ENCODE results near the gene TNRC6C. TPM values are rescaled to one million over a fixed set of nuclear protein-coding genes. Genes with fewer than 3 reads are reported as not detected.
A peak's percentile ranks its signal among the peaks of the same experiment; 100 is the strongest.

Gene TNRC6C
- total and polyA plus RNA-seq, 2 of the 13 experiments (the other 11 are each of a cell fraction or from before 2014, with no cell fraction given): 0.66 to 4.9 TPM

GRCh38 chr17:78133971-78134898, 175.7 kb downstream of the TNRC6C start (continued):
- TF ChIP-seq, protein P1, sequence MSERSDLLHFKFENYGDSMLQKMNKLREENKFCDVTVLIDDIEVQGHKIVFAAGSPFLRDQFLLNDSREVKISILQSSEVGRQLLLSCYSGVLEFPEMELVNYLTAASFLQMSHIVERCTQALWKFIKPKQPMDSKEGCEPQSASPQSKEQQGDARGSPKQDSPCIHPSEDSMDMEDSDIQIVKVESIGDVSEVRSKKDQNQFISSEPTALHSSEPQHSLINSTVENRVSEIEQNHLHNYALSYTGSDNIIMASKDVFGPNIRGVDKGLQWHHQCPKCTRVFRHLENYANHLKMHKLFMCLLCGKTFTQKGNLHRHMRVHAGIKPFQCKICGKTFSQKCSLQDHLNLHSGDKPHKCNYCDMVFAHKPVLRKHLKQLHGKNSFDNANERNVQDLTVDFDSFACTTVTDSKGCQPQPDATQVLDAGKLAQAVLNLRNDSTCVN (CRISPR knock-in tag; IDR thresholded peaks at IDR 0.05; ENCODE audit: borderline replicate concordance): no peak
- TF ChIP-seq MYNN (CRISPR knock-in tag; IDR thresholded peaks at IDR 0.05; ENCODE audit: low read depth): no peak
- TF ChIP-seq, protein P2, sequence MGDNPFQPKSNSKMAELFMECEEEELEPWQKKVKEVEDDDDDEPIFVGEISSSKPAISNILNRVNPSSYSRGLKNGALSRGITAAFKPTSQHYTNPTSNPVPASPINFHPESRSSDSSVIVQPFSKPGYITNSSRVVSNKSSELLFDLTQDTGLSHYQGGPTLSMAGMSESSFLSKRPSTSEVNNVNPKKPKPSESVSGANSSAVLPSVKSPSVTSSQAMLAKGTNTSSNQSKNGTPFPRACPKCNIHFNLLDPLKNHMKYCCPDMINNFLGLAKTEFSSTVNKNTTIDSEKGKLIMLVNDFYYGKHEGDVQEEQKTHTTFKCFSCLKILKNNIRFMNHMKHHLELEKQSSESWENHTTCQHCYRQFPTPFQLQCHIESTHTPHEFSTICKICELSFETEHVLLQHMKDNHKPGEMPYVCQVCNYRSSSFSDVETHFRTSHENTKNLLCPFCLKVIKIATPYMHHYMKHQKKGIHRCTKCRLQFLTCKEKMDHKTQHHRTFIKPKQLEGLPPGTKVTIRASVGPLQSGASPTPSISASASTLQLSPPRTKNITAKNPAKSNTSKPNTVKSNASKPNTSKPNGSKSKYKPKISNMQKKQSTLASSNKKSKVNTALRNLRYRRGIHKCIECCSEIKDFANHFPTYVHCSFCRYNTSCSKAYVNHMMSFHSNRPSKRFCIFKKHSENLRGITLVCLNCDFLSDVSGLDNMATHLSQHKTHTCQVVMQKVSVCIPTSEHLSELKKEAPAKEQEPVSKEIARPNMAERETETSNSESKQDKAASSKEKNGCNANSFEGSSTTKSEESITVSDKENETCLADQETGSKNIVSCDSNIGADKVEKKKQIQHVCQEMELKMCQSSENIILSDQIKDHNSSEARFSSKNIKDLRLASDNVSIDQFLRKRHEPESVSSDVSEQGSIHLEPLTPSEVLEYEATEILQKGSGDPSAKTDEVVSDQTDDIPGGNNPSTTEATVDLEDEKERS (CRISPR knock-in tag; IDR thresholded peaks at IDR 0.05): no peak; the same call in 1 of the 2 replicates
- TF ChIP-seq RFX3 (CRISPR knock-in tag; IDR thresholded peaks at IDR 0.05): no peak
- no peak for TF ChIP-seq ZNF207 (IDR thresholded peaks at IDR 0.05; ENCODE audit: borderline replicate concordance)
- TF ChIP-seq AKAP8 (CRISPR knock-in tag; IDR thresholded peaks at IDR 0.05): no peak
- TF ChIP-seq, protein P3, sequence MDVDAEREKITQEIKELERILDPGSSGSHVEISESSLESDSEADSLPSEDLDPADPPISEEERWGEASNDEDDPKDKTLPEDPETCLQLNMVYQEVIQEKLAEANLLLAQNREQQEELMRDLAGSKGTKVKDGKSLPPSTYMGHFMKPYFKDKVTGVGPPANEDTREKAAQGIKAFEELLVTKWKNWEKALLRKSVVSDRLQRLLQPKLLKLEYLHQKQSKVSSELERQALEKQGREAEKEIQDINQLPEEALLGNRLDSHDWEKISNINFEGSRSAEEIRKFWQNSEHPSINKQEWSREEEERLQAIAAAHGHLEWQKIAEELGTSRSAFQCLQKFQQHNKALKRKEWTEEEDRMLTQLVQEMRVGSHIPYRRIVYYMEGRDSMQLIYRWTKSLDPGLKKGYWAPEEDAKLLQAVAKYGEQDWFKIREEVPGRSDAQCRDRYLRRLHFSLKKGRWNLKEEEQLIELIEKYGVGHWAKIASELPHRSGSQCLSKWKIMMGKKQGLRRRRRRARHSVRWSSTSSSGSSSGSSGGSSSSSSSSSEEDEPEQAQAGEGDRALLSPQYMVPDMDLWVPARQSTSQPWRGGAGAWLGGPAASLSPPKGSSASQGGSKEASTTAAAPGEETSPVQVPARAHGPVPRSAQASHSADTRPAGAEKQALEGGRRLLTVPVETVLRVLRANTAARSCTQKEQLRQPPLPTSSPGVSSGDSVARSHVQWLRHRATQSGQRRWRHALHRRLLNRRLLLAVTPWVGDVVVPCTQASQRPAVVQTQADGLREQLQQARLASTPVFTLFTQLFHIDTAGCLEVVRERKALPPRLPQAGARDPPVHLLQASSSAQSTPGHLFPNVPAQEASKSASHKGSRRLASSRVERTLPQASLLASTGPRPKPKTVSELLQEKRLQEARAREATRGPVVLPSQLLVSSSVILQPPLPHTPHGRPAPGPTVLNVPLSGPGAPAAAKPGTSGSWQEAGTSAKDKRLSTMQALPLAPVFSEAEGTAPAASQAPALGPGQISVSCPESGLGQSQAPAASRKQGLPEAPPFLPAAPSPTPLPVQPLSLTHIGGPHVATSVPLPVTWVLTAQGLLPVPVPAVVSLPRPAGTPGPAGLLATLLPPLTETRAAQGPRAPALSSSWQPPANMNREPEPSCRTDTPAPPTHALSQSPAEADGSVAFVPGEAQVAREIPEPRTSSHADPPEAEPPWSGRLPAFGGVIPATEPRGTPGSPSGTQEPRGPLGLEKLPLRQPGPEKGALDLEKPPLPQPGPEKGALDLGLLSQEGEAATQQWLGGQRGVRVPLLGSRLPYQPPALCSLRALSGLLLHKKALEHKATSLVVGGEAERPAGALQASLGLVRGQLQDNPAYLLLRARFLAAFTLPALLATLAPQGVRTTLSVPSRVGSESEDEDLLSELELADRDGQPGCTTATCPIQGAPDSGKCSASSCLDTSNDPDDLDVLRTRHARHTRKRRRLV (CRISPR knock-in tag; IDR thresholded peaks at IDR 0.05): no peak
- 0 out of 2 replicates have a peak, but pooled peaks have one; percentile 55 for TF ChIP-seq MEIS2 (CRISPR knock-in tag; IDR thresholded peaks at IDR 0.05)
- TF ChIP-seq ETV6 (CRISPR knock-in tag; conservative IDR thresholded peaks at IDR 0.05): no peak
- TF ChIP-seq CEBPB (IDR thresholded peaks at IDR 0.05; ENCODE audit: borderline replicate concordance, low read depth, low read length): no peak
- no peak for TF ChIP-seq ARNTL (CRISPR knock-in tag; IDR thresholded peaks at IDR 0.05)
- TF ChIP-seq, protein P4, sequence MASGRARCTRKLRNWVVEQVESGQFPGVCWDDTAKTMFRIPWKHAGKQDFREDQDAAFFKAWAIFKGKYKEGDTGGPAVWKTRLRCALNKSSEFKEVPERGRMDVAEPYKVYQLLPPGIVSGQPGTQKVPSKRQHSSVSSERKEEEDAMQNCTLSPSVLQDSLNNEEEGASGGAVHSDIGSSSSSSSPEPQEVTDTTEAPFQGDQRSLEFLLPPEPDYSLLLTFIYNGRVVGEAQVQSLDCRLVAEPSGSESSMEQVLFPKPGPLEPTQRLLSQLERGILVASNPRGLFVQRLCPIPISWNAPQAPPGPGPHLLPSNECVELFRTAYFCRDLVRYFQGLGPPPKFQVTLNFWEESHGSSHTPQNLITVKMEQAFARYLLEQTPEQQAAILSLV (CRISPR knock-in tag; IDR thresholded peaks at IDR 0.05; ENCODE audit: borderline replicate concordance): no peak
- no peak for TF ChIP-seq SRF (IDR thresholded peaks at IDR 0.05; ENCODE audit: low read depth, low read length)
- TF ChIP-seq ISX (CRISPR knock-in tag; conservative IDR thresholded peaks at IDR 0.05): no peak
- no peak for TF ChIP-seq ZSCAN30 (CRISPR knock-in tag; IDR thresholded peaks at IDR 0.05)
- no peak for TF ChIP-seq YEATS4 (CRISPR knock-in tag; IDR thresholded peaks at IDR 0.05; ENCODE audit: borderline replicate concordance)
